ENCODE measurements around the gene LRRC74B. TPM values are rescaled to one million over a fixed set of nuclear protein-coding genes. Genes with fewer than 3 reads are reported as not detected.

The LRRC74B gene
- total RNA-seq, 1 donor from 2014 or later, result not detected

DNA sequence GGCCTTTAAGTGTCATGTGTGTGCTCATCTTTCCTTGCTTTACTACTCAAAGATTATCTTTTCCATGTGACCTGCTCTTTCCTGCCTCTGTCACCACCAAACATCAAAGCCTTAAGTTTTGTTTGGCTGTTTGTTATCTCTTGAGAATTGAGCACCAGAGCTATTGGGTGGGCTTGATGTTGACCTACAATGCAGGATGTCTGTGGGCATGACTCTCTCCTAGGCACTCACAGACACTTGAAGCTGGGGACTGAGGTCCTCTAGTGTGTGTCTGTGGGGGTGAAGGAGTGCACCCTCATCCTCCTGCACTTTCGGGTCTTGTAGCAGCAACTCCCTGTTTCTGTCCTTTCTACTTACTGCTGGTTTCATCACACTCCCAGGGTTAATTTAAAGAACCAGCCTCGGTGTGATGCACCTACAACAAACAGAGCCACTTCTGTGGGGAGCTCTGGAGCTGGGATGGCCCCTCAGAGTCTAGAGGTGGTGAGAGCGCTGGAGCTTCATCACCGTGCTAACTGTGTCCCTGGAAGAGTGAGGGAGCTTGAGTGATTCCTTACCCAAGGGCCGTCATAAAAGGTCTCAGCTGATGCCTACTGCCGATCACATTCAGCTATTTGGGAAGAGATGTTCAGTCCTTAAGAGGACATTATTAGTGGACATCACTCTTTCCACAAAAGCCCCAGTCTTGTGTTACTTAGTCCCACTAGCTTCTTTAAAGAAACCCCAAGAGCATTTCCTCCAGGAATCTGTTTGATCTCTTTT, 56.3 kb downstream of the LRRC74B start:
- Mint-ChIP-seq H3K27ac (ENCODE audit: unreplicated experiment) (no peak overlapping the region), H3K27me3 (ENCODE audit: low read depth) (peaks cover 2% of the 10 kb centered on the region), H3K4me3 (ENCODE audit: unreplicated experiment) (no peak overlapping the region), H3K9me3 (ENCODE audit: low read depth) (no peaks in the 10 kb centered on the region), H3K4me1 (ENCODE audit: low read depth) (peaks cover 23% of the 10 kb centered on the region), H3K36me3 (ENCODE audit: low read depth) (no peaks in the 10 kb centered on the region)
- no peak for DNase-seq (ENCODE audit: low spot score)
- no peak for TF ChIP-seq CTCF (IDR thresholded peaks at IDR 0.05)

DNA sequence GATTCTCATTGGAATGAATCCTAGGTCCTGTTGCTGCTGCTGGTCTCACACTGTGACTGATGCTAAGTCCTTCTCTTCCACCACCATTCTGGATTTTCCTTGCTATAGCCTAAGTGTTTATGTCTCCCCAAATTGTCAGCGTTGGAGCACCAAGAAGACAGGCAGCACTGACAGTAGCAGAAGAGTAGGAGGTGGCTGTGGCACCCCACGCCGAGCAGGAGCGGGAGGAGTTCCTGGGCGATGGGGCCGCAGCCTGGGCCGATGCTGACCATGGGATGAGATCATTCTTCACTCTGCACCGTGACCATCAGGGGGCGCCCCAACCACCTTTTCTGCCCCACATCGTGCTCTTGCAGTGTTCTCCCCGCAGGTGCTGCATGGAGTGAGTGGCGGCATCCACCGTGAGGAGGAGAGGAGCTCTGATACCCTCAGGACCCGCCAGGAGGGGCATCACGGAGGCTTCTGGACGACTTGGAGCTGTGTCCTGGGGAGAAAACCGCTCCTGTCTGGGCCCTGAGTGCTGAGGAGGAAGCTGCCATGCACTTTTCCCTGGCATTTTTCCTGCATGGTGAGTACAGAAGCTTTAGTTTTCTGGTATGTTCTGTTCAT, 57.0 kb downstream of the LRRC74B start:
- H3K27ac Mint-ChIP-seq (ENCODE audit: unreplicated experiment), result no peak overlapping the region
- H3K9me3 Mint-ChIP-seq (ENCODE audit: low read depth), result no peaks in the 10 kb centered on the region
- peaks cover 2% of the 10 kb centered on the region for H3K27me3 Mint-ChIP-seq (ENCODE audit: low read depth)
- H3K4me1 Mint-ChIP-seq (ENCODE audit: low read depth), result peaks cover 23% of the 10 kb centered on the region
- no peaks in the 10 kb centered on the region for H3K36me3 Mint-ChIP-seq (ENCODE audit: low read depth)
- peak; percentile 89 for TF ChIP-seq CTCF (IDR thresholded peaks at IDR 0.05)
- DNase-seq (ENCODE audit: low spot score), result peak; percentile 90
- H3K4me3 Mint-ChIP-seq (ENCODE audit: unreplicated experiment), result peak overlapping the region; percentile 40

DNA sequence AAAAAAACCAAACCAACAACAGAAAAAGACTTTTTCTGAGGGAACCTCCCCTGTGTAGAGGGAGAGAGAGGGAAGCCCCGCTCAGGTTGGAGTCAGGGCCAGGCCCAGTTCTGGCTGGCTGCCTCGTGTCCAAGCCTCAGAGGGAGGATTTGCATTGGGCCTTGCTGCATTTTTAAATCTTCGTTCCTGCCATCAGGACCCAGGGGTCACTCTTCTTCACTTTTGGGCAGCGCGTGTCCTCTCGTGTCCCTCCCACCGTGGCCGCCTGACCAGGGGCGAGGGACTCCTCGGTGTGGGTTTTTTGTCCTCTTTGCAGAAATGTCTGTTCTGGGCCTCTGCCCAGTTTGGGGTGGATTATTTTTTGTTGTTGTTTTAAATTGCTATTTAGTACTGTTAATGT, 57.9 kb downstream of the LRRC74B start:
- Mint-ChIP-seq H3K36me3 (ENCODE audit: low read depth) (peaks cover 2% of the 10 kb centered on the region), H3K27me3 (ENCODE audit: low read depth) (peaks cover 2% of the 10 kb centered on the region), H3K9me3 (ENCODE audit: low read depth) (peaks cover 3% of the 10 kb centered on the region), H3K27ac (ENCODE audit: unreplicated experiment) (no peak overlapping the region), H3K4me1 (ENCODE audit: low read depth) (peaks cover 28% of the 10 kb centered on the region), H3K4me3 (ENCODE audit: unreplicated experiment) (no peak overlapping the region)
- no peak for DNase-seq (ENCODE audit: low spot score)
- no peak for TF ChIP-seq CTCF (IDR thresholded peaks at IDR 0.05)

DNA sequence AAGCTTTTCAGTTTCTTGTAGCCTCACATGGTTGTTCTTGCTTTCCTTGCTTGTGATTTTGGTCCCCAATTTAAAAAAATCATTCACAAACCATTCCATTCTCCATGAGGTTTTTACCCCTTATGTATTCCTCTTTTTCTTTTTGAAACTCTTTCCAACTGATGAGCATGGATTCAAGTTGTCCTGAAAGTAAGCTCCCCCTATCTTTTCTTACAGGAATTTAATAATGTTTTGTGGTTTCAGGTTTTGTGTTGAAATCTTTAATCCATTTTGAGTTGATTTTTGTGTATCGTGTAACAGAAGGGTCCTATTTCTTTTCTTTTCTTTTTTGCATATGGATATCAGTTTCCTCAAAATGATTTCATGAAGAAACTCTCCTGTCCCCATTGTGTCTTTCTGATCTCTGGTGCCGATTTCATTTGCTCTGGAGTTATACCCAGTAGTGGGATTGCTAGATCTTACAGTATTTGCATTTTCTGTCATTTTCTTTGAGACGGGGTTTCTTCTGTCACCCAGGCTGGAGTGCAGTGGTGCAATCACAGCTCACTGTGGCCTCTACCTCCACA, 58.5 kb downstream of the LRRC74B start:
- peak; percentile 55 for TF ChIP-seq CTCF (IDR thresholded peaks at IDR 0.05)

DNA sequence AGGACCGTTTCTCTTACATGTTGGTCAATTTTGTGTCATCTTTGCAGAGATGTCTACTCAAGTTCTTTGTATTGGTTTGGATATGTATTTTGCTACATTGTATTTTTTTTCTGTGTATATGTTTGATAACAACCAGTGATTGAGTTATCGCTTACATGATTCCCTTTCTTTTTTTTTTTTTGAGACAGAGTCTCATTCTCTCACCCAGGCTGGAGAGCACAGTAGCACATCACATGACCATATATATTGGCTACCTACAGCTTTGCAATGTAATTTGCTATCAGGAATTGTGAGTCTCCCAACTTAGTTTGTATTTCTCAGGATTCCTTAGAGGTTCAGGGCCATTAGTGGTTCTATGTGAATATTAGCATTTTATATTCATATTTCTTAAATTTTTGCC, 59.5 kb downstream of the LRRC74B start:
- TF ChIP-seq CTCF (IDR thresholded peaks at IDR 0.05), result no peak
- Mint-ChIP-seq H3K36me3 (ENCODE audit: low read depth) (peaks cover 2% of the 10 kb centered on the region), H3K4me3 (ENCODE audit: unreplicated experiment) (no peak overlapping the region), H3K27me3 (ENCODE audit: low read depth) (peaks cover 2% of the 10 kb centered on the region), H3K9me3 (ENCODE audit: low read depth) (peaks cover 3% of the 10 kb centered on the region), H3K27ac (ENCODE audit: unreplicated experiment) (no peak overlapping the region), H3K4me1 (ENCODE audit: low read depth) (peaks cover 34% of the 10 kb centered on the region)
- DNase-seq (ENCODE audit: low spot score), result no peak

More for the DNA sequence above, 58.5 kb downstream of the LRRC74B start:
- peaks cover 3% of the 10 kb centered on the region for H3K9me3 Mint-ChIP-seq (ENCODE audit: low read depth)
- peaks cover 2% of the 10 kb centered on the region for H3K27me3 Mint-ChIP-seq (ENCODE audit: low read depth)
- H3K27ac Mint-ChIP-seq (ENCODE audit: unreplicated experiment), result no peak overlapping the region
- peaks cover 2% of the 10 kb centered on the region for H3K36me3 Mint-ChIP-seq (ENCODE audit: low read depth)
- no peak for DNase-seq (ENCODE audit: low spot score)
- H3K4me3 Mint-ChIP-seq (ENCODE audit: unreplicated experiment), result no peak overlapping the region
- peaks cover 33% of the 10 kb centered on the region for H3K4me1 Mint-ChIP-seq (ENCODE audit: low read depth)

Measured in chondrocyte (in vitro differentiated cells).